GM18951 (cell line): ENCODE measurements around the gene EPS8L2.
A peak's percentile ranks its signal among the peaks of the same experiment; 100 is the strongest.

ENCODE experiments used
- POLR2A ChIP-seq: IDR thresholded peaks from 4 replicates; pipeline ENCODE4 v1.6.1; 2011; ENCODE audit warnings: mild to moderate bottlenecking; ENCODE audit not compliant: insufficient read length, insufficient read depth; ENCODE audit errors: extremely low read depth
- in situ Hi-C: fragments of 300-500 bp; cut with MboI; formaldehyde crosslinking; loops from one replicate; pipeline ENCODE4 v1.12.0; 2022; ENCODE audit warnings: low sequenced_read_pairs, mixed read lengths, inconsistent platforms; ENCODE audit not compliant: unreplicated experiment

The EPS8L2 gene

DNA sequence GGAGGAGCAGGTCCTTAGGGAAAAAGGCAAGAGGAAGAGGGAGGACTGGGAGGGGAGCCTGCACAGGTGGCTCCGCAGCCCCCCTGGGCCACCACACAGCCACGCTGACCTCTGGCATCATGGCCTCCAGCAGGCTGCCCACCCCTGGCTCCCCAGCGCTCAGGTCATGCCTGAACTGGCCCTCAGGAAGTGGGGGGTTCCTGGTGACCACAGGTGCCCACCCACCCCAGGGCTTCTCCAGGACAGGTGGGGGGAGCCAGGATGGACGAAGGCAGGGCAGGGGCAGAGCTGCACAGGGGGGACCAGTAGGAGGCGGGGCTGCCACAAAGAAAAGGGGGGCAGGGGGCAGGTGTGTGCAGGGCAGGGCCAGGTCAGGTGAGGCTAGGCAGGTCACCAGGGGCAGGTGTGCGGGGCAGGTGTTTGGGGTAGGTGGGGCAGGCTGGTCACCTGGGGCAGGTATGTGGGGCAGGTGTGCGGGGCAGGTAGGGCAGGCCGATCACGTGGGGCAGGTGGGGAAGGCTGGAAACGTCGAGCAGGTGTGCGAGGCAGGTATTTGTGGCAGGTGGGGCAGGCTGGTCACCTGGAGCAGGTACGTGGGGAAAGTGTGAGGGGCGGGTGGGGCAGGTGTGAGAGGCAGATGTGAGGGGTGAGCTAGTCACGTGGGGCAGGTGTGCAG is 12.0 kb upstream of the EPS8L2 start:
- in situ Hi-C loops = no loop called here
- TF ChIP-seq POLR2A = no peak

DNA sequence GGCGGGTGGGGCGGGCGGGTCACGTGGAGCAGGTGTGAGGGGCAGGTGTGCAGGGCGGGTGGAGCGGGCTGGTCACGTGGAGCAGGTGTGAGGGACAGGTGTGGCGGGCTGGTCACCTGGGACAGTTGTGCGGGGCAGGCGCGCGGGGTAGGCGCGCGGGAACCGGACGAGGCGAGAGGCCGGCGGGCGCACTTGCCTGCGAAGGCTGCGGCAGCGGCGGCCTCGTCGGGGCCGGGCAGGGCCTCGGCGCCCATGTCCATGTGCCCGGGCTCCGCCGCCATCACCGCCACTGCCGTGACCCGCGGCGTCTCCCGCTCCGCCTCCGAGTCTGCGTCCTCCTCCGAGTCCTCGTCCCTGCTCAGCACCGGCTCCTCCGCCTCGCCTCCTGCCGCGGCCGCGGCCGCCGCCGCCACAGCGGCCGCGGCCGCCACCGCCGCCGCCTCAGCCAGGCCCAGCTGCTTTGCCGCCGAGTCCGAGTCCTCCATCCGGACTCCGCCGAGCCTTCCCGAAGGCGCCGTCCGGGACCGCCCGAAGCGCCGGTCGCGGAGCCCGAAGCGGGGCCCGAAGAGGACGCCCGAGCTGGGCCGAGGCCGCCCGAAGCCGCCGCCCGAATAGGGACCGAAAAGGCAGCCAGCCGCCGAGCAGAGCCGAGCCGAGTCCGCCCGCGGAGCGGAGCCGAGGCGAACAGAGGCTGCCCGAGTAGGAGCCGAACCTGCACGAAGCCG is 11.3 kb upstream of the EPS8L2 start, which contains the start of gene DEAF1:
TSS of gene DEAF1 (minus strand) at position 660 of the 725 bp plus-strand sequence. CDS start at position 485, 175 bp downstream.
- in situ Hi-C loops = no loop called here
- TF ChIP-seq POLR2A = peak; percentile 55

DNA sequence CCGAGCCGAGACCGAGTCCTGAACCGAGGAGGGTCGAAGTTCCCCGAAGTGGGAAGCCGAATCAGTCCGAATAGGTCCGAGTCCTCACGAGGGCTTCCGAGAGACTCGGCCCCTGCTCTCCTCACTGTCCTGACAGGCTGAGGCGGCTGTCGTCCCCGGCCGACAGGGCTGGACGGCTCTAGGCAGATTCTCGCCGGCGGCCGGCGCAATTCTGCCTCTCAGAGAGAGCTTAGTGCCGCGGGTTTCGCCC is 10.8 kb upstream of the EPS8L2 start:
- TF ChIP-seq POLR2A = no peak
- in situ Hi-C loops = no loop called here

DNA sequence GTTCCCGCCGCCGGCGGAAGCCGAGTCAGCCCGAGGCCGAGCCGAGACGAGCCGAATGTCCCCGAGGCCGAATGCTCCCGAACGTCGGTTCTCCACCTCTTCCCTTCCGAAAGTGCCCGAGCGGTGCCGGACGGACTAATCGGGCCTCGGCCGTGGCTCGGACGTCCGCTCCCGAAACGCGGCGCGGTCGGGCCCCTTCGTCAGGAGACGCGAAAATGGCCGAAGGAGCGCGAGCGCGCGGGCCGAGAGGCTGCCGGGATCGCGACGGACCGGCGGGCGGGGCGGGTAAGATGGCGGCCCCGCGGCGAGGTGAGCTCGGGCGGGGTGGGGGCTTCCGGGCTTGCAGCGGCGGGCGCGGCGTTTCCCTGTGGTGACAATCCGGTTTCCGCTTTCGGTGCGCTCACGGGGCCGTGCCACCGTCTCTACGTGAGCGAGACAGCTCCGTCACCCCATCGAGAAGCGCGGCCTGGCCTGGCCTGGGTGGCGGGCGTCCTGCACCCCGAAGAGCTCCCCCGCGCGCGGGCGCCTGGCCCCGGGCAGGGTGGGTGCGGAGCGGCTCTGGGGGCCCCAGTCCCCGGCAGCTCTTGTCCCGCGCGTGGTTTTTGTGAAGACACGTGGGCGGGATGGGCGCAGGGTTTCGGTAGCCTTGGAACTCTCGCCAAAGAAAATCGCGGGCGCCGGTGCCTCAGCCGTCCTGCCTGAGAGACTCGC is 10.3 kb upstream of the EPS8L2 start, which contains the start of gene TMEM80:
TSS of gene TMEM80 (plus strand) at position 279 of the 711 bp plus-strand sequence. CDS start at position 291, 12 bp downstream.
- TF ChIP-seq POLR2A = peak; percentile 86
- in situ Hi-C loops = no loop called here

DNA sequence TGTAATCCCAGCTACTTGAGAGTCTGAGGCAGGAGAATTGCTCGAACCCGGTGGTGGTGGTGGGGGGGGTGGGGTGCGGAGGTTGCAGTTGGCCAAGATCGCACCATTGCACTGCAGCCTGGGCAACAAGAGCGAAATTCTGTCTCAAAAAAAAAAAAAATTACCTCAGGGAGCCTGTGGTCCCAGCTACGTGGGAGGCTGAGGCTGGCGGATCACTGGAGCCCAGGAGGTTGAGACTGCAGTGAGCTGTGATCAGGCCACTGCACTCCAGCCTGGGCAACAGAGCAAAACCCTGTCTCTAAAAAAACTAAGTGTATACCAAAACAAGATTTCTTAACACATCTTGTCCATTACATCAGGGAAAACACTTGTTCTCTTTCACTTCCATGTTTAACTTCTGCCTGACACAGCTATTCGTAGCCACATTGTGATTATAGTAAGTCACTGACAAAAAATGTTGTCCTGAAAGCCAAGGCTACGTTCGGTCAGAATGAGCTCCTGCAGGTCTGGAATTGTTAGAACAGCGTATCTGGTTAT is 9.0 kb upstream of the EPS8L2 start:
- no peak for TF ChIP-seq POLR2A
- in situ Hi-C loops = no loop called here

DNA sequence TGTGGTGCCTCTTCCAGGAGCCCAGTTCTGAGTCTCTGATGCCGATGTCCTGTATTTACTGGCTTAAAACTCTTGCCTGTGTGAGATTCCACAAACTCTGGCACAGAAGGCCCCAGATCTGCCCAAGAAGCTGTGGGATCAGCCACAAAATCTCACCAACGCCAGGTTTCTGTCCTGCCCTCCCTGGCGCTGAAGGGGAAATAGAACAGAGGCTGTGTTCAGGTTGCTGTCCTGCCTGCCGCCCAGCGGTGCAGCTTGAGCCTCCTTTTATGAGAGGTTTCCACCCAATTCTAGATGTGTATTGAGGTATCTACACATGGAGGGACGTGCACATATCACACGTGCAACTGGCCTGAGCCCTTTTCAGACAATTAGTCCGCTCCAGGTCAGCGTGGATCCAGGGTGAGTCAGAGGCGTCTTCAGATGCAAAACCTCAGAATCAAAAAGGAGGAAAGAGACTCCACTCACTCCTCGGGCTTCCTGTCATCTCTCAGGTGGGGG is 8.2 kb upstream of the EPS8L2 start:
- in situ Hi-C loops = no loop called here
- TF ChIP-seq POLR2A = no peak

DNA sequence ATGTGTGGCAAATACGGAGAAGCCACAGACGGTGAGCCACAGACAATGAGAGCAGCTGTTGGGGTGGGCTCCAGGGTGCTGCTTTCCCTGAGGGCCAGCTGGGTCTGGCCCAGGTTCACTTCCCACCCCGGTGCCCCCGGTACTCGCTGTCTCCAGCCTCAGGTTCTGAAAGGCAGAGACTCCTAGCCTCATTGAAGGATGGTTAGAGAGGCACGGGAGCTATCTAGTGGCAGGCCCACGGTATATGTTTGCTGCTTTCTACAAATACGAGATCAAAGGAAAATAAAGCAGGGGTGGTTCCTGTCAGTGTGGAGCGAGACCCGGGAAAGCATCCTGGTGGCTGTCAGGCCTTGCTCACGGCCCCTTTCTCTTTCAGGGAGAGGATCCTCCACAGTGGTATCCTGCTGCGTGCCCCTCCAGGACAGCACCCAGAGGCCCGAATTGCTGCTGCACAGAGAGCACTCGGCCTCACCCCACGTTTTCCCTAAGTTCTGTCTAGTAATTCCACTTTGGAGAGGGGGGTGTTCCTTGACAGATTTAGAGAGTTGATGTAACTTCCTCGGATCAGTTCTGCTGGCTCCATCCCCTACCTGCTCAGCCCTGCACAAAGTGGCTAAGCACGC is 7.4 kb upstream of the EPS8L2 start:
- in situ Hi-C loops = no loop called here
- TF ChIP-seq POLR2A = no peak

DNA sequence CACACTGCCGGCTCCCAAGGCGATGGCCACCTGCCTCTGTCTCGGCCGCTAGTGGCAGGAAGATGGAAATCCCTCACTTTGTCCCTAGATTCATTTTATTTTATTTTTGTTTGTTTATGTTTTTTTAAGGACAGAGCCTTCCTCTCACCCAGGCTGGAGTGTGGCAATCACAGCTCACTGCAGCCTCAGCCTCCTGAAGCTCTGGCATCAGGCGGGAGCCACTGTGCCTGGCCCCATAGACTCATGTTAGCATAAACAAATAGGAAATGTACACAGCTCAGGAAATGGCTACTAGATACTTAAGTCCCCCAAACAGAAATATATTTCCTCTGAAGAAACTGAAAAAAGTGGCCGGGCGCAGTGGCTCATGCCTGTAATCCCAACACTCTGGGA is 6.9 kb upstream of the EPS8L2 start:
- in situ Hi-C loops = no loop called here
- no peak for TF ChIP-seq POLR2A

DNA sequence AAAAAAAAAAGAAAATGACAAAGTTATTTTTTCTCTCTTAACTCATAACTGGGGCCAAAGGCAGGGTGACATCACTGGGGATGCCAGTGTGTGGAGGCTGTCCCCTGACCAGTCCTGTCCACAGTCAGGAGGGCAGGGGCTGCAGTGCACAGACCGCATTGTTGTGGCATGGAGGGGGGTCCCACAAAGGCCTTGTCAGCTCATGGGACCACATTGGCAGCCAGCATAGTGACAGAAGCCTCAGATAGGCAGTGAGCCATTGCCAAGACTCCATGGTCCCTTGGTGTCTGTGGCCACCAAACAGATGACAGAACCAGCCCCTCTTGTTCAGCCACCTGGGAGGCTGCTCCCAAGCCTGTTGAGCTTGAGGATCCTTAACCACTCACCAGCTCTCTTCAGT is 6.3 kb upstream of the EPS8L2 start:
- no peak for TF ChIP-seq POLR2A
- in situ Hi-C loops = no loop called here

DNA sequence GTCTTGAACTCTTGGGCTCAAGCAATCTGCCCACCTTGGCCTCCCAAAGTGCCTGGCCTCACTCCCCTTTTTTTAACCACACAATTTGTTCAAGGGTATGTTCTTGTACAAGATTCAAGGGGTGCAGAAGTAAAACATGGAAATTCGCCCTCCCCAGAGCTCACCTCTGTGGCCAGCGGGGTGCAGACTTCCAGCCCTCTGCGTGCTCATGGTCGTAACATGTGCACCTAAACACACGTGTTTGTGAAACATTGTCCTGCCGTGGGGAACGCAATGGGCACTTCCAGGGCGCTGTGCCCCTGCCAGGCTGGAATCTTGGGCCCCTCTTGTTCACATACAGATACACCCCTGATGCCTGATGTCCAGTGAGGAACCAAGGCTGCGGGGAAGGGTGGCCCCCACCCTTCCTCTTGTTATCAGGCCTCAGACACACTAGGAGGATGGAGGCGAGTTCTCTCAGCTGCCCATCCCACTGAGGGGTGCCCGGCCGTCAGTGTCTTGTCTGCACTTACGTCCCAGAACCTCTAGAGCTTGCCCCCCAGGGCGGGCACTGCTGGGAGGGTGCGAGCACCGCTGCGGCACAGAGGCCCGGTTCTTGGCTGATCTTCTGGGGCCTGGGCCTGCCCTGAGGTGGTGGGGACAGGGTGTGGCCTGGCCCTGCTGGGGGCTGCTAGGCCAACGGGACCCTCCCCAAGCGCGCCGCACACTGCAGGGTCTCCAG is 4.1 kb upstream of the EPS8L2 start:
- TF ChIP-seq POLR2A = no peak
- in situ Hi-C loops = no loop called here

DNA sequence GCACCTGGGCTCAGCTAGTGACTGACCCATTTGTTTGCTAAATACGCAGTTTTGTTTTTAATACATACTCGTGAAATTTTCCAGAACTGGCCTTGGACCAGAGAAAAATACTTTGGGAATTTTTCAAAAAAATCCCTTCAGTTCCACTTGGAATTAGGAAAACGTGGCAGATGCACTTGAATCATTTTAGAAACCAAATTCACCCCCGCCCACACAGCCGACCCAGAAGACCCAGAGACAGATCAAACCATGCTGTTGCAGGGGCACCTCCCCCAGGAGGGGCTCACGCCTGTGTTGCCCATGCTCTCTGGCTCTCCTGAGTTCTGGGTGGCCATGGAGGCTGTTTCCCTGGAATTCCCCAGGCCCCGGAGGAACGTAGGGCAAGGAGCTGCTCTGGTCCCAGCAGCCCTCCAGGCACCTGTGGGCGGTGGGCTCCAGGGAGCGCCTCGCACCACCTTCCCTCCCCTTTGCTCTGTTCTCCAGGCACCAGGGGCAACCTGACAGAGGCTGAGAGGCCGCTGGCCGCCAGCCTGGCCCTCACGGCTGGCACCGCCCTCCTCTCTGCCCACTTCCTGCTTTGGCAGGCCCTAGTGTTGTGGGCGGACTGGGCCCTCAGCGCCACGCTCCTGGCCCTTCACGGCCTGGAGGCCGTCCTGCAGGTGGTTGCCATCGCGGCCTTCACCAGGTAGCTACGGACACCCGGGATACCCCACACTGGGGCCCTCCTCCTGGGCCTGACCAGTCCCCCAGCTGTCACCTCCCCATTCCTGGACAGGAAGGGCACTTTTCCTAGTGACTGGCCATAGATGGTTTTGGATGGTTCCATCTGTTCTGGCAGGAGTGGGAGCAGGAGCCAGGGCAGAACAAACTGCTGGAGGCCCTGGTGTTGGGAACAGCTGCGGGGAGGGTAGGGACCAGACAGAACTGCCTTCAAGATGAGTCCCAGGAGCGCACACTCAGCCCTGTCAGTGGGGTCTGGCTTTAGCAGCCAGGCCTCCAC is 3.3 kb upstream of the EPS8L2 start:
- TF ChIP-seq POLR2A = no peak
- in situ Hi-C loops = no loop called here
